Mucosa of rectum (tissue), 2 donors: ENCODE measurements around the gene SNAPC3.

Source experiments
- H3K27ac ChIP-seq, 2 donors: one replicate each; pipeline ENCODE4 v1.7.0; 2013; ENCODE audit warnings: inconsistent platforms in 2 of 2, low read depth in 2 of 2, low read length in 2 of 2
- H3K27me3 ChIP-seq, 2 donors: one replicate each; pipeline ENCODE4 v1.7.0; 2013; ENCODE audit warnings: low read length in 2 of 2; ENCODE audit not compliant: control insufficient read depth in 2 of 2, insufficient read depth in 2 of 2
- H3K36me3 ChIP-seq, 2 donors: one replicate each; pipeline ENCODE4 v1.7.0; 2013; ENCODE audit warnings: low read length in 2 of 2; ENCODE audit not compliant: control insufficient read depth in 2 of 2, insufficient read depth in 2 of 2
- H3K4me1 ChIP-seq, 2 donors: one replicate each; pipeline ENCODE4 v1.7.0; 2013; ENCODE audit warnings: low read length in 2 of 2, mild to moderate bottlenecking in 1 of 2; ENCODE audit not compliant: control insufficient read depth in 2 of 2, insufficient read depth in 2 of 2
- H3K4me3 ChIP-seq, 2 donors: one replicate each; pipeline ENCODE4 v1.7.0; 2013; ENCODE audit warnings: low read length in 2 of 2
- H3K9ac ChIP-seq, 2 donors: one replicate each; pipeline ENCODE4 v1.7.0; 2013; ENCODE audit warnings: low read length in 2 of 2, low read depth in 1 of 2, mild to moderate bottlenecking in 1 of 2
- H3K9me3 ChIP-seq, 2 donors: one replicate each; pipeline ENCODE4 v1.7.0; 2013; ENCODE audit warnings: low read length in 2 of 2; ENCODE audit not compliant: control insufficient read depth in 2 of 2
- donor health status: healthy.
- donor health status: Normal muscosa, but diverticular disease.

Gene SNAPC3

DNA sequence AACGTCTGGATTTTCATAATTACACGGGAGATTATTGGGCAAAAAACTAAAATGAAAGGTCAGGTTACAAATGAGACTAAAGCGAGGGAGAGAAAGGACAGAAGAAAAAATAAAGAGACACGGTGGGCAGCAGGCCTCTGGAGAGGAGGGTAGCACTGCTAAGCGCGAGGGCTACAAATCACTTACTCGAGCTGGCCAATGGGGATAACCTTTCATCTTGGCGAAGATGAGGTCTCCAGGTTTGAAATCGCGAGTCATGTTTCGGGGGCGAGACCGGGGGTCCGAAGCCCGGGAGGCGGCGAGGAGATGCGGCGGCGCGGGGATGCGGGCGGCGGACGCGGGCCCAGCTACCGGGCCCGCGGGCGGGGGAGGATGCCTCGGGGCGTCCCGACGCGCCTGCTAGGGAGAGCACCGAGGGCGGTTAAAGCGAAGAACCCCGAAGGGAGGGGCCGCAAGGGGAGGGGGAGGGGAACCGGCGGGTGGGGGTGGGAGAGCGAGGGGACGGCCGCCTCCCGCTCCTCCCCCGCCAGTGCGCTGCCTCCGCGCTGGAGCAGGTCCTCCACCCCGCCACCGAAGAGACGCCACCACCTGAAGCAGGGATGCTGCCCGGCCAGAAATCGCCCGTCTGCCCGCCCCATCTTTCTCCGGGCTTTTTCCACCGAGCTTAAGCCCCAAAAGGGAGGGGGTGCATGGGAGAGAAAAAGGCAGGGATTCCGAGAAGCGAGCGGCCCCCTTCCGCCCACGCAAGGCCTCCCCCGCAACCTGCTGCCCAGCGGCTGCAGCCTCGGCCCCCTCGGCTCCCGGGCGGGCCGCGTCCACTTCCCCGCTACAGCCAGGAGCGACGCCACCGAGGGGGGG, 87.5 kb downstream of the SNAPC3 start:
- peak overlapping the region; percentile 83 to 92 for H3K27ac ChIP-seq
- H3K9ac ChIP-seq = peak overlapping the region; percentile 73 to 86
- peaks cover 12 to 17% of the 10 kb centered on the region in 2 donors for H3K36me3 ChIP-seq
- peaks cover 5 to 6% of the 10 kb centered on the region in 2 donors for H3K4me1 ChIP-seq
- H3K9me3 ChIP-seq = no peaks in the 10 kb centered on the region
- no peaks in the 10 kb centered on the region for H3K27me3 ChIP-seq
- H3K4me3 ChIP-seq = peak overlapping the region; percentile 86 to 89

DNA sequence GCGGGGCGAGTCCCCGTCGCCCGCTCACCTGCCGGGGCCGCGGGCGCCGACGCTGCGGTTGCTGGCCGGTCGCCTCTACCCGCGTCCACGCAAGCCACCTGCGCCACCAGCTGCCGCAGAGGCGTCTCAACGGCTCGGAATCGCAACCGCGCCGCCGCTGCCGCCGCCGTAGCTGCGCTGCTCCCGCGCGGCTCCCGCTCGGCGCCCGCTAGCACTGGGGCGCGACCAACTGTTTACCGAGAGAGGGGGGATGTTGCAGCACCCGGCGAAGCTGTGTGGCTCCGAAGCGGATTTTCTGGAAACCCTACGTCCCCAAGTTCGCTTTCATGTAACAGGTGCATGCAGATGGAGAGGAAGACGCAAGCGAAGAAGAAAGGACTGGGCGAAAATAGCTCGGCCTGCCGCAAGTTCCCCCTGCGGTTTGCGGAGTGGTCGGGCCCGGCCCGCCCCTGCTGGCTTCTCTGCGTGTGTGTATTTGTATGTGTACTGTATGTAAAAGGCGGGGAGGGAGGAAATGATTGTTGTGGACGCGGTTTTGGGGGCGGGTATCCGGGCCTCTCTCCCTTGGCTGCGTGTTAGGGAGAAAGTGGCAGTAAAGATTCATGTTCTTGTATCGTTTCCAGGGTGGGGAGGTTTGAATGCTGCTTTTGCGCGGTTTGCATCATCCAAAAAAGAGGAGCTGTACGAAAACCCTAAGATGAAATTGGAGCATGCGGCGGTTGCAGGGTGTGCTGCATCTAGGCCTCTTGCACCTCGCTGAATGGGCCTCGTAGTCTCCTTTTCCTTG, 88.3 kb downstream of the SNAPC3 start, which contains the start of gene PSIP1:
Gene PSIP1, minus strand, starts transcription at position 182 of the 787 bp plus-strand sequence. CDS start 782 bp downstream, outside the sequence.
- H3K27me3 ChIP-seq = no peaks in the 10 kb centered on the region
- peak within 1 kb of the TSS; percentile 86 to 89 for H3K4me3 ChIP-seq
- peaks cover 4 to 10% of the 10 kb centered on the region in 2 donors for H3K36me3 ChIP-seq
- H3K9ac ChIP-seq = peak within 1 kb of the TSS; percentile 73 to 86
- peak within 1 kb of the TSS; percentile 83 to 92 for H3K27ac ChIP-seq
- H3K9me3 ChIP-seq = no peaks in the 10 kb centered on the region
- peaks cover 5 to 6% of the 10 kb centered on the region in 2 donors for H3K4me1 ChIP-seq
